Measurements from ENCODE around the gene CHMP4A.

CHMP4A gene

GRCh38 chr14:24212924-24213865 lies at the start of gene CHMP4A:
Gene CHMP4A (minus strand): TSS chr14:24213488. CDS start chr14:24213439, 49 bp downstream.
- DNase-seq = peak; percentile 98

GRCh38 chr14:24261969-24262327 lies 48.7 kb upstream of the CHMP4A start:
- no peak for DNase-seq

GRCh38 chr14:24261256-24261968 lies 48.1 kb upstream of the CHMP4A start:
- DNase-seq = no peak

GRCh38 chr14:24260780-24261157 lies 47.5 kb upstream of the CHMP4A start:
- DNase-seq = no peak

GRCh38 chr14:24260026-24260779 lies 46.9 kb upstream of the CHMP4A start:
- DNase-seq = no peak

- DNase-seq = no peak
Measured at GRCh38 chr14:24259282-24260025, 46.2 kb upstream of the CHMP4A start.

GRCh38 chr14:24258548-24259265 lies 45.4 kb upstream of the CHMP4A start:
- DNase-seq = no peak

- DNase-seq = no peak
Measured at GRCh38 chr14:24258119-24258518, 44.8 kb upstream of the CHMP4A start.

- no peak for DNase-seq
Measured at GRCh38 chr14:24256960-24257359, 43.7 kb upstream of the CHMP4A start.

GRCh38 chr14:24255931-24256711 lies 42.8 kb upstream of the CHMP4A start:
- no peak for DNase-seq

GRCh38 chr14:24255438-24255837 lies 42.1 kb upstream of the CHMP4A start:
- DNase-seq = no peak

- no peak for DNase-seq
Measured at GRCh38 chr14:24254630-24255392, 41.5 kb upstream of the CHMP4A start.

- DNase-seq = no peak
Measured at GRCh38 chr14:24253936-24254335, 40.6 kb upstream of the CHMP4A start.

- no peak for DNase-seq
Measured at GRCh38 chr14:24252289-24253124, 39.2 kb upstream of the CHMP4A start.

- DNase-seq = no peak
Measured at GRCh38 chr14:24251880-24252288, 38.6 kb upstream of the CHMP4A start.

- DNase-seq = no peak
Measured at GRCh38 chr14:24250354-24250753, 37.1 kb upstream of the CHMP4A start.

GRCh38 chr14:24249230-24250021 lies 36.1 kb upstream of the CHMP4A start:
- no peak for DNase-seq

- DNase-seq = no peak
Measured at GRCh38 chr14:24247422-24247821, 34.1 kb upstream of the CHMP4A start.

Measured in NCI-H1105 (cell line).